ENCODE data around the gene GRID1.
"Not testable (repeated sequence)": the region's sequence is repeated elsewhere in the genome, so short reads cannot be mapped to it uniquely, and the experiment has no call there.

GRID1 gene

DNA sequence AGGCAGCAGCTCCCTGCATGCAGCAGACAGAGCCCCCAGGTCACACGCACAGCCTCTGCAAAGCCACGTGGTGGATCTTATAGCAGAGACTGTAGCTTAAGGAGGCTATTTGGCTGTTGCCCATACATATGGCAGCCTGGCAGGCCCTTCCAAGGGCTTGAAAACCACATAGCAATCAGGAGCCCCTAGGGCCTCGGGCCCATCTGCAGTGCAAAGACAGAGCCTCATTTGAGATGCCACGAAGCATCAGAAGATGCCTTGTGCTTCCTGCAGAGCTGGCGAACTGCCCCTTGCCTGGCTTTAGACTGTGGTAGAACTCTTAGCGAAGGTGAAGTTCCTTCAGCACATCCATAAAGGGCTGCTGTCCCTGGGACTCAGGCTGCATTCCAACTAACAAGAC, 309.9 kb downstream of the GRID1 start:
- no peak overlapping the region for H3K4me3 ChIP-seq (ENCODE audit: low read depth, low read length)

DNA sequence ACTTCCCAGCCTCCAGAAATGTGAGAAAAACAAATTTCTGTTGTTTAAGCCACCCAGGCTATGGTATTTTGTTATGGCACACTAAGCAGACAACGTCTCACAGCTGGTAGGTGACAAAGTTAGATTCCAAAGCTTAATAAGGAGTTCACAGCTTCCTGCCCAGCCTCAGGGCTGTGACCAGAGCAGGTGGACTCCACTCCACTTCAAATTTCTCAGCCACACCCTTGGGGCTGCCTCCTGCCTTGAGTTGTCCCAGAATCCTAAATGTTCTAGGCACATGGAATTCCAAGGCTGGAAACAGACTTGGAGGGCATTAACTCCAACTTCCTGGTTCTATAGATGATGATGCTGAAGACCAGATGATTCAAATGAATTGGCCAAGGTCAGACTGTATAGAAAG, 310.7 kb downstream of the GRID1 start:
- H3K4me3 ChIP-seq (ENCODE audit: low read depth, low read length) = no peak overlapping the region

DNA sequence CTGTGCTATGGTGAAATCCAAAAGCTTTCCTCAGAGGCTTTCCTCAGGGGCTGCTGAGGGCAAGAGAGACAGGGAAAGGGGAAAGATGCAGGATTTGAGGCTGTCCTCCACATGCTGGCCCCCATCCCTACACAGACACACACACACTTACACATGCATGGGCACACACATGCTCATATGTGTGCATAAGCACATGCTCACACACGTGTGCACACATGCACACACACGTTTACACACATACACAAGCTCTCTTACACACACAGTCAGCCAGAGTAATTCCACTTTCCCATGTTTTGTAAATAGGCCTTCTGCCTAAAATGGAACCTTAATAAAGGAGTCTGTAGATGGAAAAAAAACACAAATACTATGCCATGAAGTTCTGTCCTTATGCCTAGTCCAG, 312.9 kb downstream of the GRID1 start:
- H3K4me3 ChIP-seq (ENCODE audit: low read depth, low read length) = no peak overlapping the region

DNA sequence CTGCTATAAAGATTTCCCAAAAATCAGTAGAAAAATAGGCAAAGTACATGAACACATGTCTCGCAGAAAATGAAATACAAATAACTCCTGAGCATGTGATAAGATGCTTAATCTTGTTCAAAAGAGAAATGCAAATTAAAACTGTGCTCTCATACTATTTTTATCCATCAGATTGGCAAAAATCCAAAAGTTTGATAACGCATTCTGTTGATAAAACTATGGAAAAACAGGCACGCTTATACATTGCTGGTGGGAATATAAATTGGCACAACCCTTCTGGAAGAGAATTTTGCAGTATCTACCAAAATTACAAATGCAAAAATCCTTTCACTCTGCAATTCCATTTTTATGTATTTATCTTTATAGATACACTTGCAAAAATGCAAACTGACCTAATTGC, 315.0 kb downstream of the GRID1 start:
- H3K4me3 ChIP-seq (ENCODE audit: low read depth, low read length) = no peak overlapping the region

DNA sequence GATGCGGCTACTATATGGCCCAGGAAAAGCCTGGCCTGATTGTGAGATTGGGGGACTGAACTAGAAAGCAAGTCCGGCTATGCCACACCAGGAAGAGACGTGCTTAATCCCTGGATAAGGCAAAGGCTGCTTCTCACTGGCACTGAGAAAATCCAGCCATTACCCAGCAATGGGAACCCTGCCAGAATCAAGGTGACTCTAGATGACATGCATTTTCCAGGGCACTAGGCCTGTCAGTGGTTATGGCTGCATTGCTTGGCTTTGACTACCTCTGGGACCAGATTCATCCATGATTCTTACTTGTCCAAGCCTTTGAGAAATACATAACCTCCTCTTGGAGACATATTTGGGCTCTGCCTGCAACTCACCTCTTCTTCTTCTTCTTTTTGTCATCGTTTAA, 317.2 kb downstream of the GRID1 start:
- no peak overlapping the region for H3K4me3 ChIP-seq (ENCODE audit: low read depth, low read length)

DNA sequence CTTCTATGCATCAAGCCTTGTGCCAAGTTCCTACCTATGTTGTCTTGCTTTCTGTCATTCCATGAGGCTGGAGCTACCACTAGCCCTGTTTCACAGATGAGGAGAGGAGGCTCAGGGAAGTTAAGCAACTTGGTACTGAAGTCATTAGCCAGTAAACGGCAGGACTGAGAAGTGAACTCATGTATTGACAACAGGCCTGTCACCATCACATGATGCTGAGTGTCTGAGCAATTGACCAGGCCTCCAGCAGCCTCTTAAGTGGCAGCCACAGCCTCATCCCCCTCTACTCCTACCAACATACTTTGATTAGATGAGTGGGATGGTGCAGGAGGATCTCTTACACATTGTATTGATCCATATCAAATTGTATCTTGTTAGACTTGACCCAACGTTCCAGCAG, 317.6 kb downstream of the GRID1 start:
- no peak overlapping the region for H3K4me3 ChIP-seq (ENCODE audit: low read depth, low read length)

DNA sequence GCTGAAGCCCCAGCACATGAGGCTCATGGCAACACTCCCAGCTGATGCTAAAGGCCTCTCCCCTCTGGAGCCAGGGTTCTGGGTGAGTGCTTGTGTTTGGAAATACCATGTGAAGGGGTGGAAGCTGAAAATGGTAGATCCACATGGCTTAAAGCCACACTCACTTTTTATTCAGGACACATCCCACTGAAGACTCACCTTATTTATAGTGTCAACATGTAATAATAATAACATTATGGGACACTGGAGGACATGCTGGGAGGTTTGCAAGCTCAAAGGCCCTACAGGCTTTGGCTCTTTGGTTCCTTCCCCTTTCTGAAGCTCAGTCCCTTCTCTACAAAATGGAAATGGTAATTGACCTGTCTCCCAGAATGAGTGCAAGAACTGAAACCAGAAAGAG, 318.0 kb downstream of the GRID1 start:
- H3K4me3 ChIP-seq (ENCODE audit: low read depth, low read length) = no peak overlapping the region

DNA sequence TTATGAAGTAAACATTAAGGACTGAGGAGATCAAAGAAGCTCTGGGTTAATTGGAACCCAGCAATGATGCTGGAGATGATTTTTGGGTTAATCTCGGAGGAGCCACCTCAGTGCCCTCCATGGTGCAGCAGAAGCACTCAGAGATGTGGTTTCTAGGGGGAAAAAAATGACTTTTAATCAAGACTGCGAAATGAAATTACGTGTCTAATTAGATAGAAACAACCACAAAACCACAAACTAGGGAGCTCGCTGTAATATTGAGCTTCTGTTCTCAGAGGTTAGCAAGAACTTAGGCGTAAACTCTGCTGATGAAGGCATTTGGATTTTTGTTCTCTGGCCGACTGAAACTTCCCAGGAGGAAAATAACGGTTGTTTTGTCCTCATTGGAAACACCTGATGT, 319.0 kb downstream of the GRID1 start:
- H3K4me3 ChIP-seq (ENCODE audit: low read depth, low read length) = no peak overlapping the region

DNA sequence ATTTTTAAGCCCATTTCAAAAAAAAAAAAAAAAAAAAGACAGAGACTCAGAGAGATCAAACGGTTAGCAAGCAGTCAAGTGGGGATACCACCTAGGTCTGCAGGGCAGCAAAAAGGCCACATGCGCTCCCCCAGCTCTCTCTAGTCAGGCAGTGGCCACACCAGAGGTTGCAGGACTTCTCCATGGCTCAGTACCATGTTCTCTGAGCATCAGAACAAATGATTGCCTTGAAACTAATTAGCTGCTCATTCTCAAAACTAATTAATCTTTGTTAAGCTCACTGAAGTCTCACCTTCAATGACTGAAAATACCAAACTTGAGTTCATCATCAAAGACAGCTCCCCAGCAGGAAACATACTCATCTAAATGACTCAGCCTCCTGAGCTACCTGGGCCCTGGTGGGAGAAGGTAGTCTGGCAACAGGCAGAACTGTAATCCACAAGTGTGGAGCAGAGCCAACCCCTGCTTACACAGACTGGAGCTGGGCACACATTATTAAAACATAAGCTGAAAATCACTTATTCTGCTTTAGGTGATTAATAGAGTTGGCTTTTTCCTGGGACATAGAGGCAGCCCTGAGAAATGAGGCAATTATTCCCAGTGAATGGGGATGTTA, 319.6 kb downstream of the GRID1 start:
- no peak overlapping the region for H3K4me3 ChIP-seq (ENCODE audit: low read depth, low read length)

DNA sequence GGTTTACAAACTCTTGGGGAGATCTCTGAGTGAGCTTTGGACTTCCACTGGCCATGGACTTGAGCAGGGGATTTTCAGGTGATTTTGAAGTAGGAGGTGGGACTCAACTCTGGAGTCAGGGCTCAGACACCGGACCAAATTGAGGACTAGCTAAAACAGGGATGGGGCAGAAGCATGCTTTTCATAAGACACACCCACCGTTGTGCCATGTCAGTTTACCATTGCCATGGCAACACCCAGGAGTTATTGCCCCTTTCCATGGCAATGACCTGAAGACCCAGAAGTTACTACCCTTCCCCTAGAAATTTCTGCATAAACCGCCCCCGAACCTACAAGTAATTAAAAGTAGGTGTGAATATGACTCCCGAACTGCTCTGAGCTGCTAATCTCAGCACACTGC, 320.7 kb downstream of the GRID1 start:
- H3K4me3 ChIP-seq (ENCODE audit: low read depth, low read length) = no peak overlapping the region

DNA sequence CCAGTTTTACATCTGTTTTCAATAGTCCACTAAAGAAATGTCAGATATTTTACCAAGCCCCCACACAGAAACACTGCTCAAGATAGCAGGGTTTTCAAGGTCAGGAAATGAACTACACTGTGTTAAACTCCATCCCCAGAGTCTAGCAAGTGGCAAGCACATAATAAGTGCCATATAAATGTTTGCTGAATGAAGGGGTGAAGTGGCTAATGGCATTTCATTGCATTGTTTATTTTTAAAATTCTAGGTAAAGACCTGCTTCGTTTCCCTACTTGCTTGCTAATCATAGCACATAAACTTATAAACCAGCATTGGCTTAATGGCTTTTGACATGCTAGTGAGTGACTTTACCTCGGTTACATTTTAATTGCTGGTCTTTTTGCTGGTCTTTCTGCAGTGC, 322.6 kb downstream of the GRID1 start:
- no peak overlapping the region for H3K4me3 ChIP-seq (ENCODE audit: low read depth, low read length)

DNA sequence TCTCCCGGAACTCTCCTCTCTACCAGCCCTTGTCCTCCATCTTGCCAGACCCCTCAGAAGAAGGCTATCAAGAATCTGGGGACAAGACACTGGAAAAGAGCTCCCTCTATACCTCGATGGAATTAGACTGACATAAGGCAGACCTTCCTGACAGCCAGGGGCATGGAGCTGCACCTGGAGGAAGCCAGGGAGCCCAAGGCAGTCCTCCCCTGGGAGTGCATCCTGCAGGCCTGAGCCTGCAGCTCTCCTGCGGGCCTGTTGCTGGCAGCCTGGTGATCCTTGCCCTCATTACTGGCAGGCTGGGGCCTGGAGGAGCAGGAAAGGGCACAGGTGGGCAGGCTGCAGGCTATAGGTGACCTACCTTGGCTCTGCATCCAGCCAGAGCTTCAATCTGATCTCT, 323.4 kb downstream of the GRID1 start:
- no peak overlapping the region for H3K4me3 ChIP-seq (ENCODE audit: low read depth, low read length)

DNA sequence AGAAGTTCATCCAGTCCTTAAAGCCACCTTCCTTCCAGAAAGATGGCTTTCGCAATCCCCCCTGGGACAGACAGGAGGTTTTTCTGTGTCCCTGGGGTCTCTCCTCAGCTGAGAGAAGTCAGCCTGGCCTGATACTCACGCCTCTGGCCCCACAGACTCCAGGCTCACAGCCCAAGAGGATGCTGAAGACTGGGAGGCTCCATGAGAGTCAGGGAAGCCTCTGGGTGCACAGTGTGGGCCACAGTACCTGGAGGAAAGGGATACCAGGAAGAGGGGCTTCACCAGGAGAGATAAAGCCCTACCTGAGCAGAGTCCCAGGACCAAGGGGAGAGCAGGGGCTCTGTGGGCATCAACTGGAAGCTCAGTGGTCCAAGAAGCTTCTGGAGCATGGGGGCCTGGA, 324.4 kb downstream of the GRID1 start:
- no peak overlapping the region for H3K4me3 ChIP-seq (ENCODE audit: low read depth, low read length)

DNA sequence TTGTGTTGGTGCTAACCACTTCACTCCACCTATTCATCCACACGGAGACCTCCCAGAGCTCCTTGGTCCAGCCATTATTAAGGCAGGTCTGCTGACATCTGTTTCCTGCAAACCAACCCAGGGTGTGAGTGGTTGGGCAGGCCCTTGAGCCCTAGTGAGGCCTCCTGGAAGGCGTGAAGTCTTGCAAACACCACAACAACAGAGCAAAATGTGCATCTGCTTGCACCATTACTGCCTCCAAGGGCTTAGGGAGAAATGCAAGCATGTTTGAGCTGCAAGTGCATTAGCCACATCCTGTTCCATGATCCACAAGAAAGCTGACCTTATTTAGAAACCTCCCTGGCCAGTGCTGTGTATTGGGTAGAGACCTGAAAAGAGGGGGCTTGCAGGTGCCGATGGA, 325.5 kb downstream of the GRID1 start:
- no peak overlapping the region for H3K4me3 ChIP-seq (ENCODE audit: low read depth, low read length)

DNA sequence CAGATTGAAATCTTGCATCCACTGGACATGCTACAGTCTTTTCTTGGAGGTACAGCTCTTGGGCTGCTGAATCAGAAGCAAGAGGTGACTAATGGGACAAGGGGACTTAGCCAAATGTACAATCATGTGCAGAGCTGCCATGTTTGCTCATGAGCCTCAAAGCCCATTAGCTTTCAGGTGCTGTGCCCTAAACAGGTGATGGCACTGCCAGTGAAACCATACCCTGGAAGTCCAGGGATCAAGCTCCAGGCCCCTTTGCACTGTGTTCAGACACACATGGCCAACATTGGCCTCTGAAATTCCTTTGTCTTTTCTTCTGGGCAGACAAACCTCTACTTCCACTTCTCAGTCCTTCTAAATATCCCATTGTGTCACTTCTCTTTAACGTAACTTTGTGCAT, 328.2 kb downstream of the GRID1 start:
- no peak overlapping the region for H3K4me3 ChIP-seq (ENCODE audit: low read depth, low read length)

DNA sequence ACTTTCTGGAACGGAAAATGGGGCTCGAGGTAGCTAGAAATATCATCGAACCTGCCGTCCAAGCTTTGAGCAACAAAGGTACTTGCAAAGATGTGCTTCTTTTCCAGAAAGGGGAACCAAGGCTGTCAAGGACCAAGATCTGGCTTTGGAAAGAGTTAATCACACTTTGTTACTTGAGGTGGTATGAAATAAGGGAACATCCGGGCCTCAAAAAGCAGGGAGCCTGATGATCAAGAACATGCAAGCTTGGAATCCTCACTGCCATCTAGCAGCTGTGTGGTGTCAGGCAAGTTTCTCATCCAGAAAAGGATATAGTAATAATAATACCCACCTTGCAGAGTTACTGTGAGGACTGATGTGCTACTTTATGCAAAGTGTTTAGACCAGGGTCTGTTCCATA, 329.5 kb downstream of the GRID1 start:
- H3K4me3 ChIP-seq (ENCODE audit: low read depth, low read length) = no peak overlapping the region

DNA sequence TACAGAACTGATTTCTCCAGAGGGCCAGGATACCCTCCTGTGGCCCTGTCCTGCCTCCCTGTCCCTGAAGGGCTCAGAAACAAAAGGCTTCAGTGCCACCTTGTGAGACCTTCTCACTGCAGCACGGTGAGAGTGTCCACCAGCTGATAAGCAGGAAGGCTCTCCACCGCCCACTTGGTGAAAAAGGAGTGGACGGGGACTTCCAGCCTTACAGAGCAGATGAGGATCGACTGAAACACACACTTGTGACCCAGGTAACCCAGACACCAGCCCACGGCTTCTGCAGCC, 330.1 kb downstream of the GRID1 start:
- no peak overlapping the region for H3K4me3 ChIP-seq (ENCODE audit: low read depth, low read length)

DNA sequence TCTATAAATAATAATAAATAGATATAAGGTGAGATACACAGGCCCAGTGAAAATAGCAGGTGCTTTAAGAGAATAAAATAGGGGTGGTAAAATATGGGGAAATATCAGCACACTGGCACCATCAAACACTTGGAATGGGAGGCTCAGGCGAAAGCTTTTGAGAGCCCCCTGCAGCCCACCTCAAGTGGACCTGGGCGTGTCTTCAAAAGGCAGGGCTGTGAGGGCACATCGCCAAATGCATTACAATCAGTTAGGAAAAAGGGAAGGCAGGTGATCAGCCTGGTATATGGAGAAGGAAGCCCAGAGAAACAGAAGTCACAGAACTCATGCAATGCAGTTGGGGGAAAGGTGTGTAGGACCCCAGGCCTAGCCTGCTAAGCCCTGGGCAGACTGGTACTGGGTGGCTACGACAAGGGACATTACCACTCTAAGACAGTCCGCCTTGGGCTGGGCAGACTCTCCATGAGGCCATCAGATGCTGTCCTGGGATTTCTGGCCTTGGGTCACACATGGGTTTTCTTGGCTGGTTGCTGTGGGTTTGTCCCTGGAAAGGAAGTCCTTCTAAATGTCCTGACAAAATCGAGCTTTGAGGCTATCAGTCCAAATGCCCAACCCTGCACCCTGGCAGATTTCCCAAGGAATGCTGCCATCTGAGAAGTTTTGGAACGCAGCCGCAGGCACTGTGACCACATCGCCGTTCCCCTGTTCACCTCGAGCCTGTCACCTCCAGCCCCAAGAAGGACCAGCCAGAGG, 330.6 kb downstream of the GRID1 start:
- no peak overlapping the region for H3K4me3 ChIP-seq (ENCODE audit: low read depth, low read length)

DNA sequence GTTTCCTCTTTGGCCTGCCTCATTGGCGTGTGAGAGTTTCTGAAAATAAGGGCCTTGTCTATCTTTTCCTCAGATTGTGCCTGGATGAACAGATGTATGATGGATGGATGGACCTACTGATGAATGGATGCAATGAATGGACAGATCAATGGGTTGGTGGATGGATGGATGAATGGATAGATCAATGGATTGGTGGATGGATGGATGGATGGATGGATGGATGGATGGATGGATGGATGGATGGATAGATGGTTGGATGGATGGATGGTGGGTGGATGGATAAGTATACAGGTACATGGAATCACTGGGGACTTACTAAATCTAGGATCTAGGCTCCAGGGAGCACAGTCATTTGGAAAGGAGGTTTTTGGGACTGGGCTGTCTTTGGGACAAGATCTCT, 331.9 kb downstream of the GRID1 start:
- no peak overlapping the region for H3K4me3 ChIP-seq (ENCODE audit: low read depth, low read length)

DNA sequence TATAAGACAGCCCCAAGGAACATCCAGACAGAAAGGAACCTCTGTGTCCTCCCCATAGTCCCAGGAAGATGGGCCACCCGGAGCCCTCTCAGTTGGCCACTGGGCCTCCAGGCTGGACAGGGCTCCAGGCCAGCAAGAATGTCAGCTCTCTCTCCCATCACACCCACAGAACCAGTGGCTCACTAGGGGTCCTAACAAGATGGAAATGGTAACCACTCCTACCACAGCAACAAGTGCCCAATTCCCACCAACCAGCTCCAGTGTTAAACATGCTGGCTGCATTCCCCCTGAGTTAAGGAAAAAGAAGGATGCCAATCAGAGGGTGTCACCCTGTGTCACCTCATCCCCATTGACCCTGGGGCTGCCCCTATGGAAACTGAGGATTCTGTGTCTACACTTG, 333.0 kb downstream of the GRID1 start:
- H3K4me3 ChIP-seq (ENCODE audit: low read depth, low read length) = no peak overlapping the region

DNA sequence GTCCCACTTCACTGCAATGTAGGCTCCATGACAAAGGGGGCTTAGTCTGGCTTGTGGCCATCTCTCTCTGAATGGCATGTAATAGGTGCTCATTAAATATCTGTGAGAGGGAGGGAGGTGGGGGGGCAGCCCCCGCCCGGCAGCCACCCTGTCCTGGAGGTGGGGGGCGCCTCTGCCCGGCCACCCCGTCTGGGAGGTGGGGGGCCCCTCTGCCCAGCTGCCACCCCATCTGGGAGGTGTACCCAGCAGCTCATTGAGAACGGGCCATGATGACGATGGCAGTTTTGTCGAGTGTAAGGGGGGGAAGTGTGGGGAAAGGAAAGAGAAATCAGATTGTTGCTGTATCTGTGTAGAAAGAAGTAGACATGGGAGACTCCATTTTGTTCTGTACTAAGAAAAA, 334.5 kb downstream of the GRID1 start:
- not testable (repeated sequence) for H3K4me3 ChIP-seq (ENCODE audit: low read depth, low read length)

DNA sequence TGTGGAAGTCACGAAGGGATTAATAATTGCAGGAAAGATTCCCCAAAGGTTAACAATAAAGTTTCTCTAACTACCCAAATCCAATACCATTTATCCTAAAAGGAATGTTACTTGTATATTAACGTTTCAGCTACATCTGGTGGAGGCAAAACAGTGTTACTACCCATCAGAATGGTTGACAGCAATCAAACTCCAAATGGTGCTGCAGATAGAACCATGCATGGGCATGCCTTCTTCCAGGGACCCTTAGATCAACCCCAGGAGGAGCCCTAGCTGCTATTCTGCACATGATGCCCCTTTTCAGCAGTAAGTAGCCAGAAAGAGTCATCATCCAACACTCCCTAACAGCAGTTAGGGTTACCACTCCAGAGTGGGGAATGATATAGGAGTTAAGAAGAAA, 336.3 kb downstream of the GRID1 start:
- no peak overlapping the region for H3K4me3 ChIP-seq (ENCODE audit: low read depth, low read length)

DNA sequence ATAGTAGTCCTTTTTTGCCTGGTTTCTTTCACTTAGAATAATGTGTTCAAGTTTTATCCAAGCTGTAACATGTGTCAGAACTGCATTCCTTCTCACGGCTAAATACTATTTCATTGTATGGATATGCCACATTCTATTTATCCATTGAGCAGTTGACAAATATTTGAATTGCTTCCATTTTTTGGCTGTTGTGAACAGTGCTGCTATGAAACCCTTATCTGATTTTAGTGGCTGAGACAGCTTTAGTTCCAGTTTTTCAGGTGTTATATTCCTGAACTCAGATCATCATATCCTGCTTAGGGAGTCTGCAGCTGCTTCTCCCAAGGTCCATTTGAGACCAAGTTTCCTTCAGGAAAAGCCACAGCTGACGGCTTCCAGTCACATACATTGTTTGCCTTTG, 339.2 kb downstream of the GRID1 start:
- no peak overlapping the region for H3K4me3 ChIP-seq (ENCODE audit: low read depth, low read length)
